ENCODE measurements around the gene CAMTA1.

Gene CAMTA1

DNA sequence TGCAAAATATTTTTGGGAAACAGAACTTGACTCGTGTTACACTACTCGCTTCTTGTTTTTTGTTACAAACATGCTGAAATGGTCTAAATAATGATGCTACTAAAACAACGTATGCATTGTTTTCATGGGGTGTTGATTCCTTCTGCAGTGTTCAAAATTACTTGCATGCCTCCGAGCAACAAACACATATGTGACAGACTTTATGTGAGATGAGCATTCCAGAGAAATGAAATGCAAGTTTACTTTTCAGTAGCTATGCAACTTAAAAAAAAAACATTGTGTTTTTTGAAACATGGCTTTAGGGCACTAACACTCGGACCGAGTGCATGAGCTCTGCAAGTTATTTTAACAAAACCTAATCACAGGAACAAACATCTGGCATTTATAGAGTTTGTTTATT, 84.8 kb downstream of the CAMTA1 start:
- no peak for TF ChIP-seq HDGF (IDR thresholded peaks at IDR 0.05; ENCODE audit: borderline replicate concordance)
- TF ChIP-seq SUZ12 (IDR thresholded peaks at IDR 0.05) = no peak
- no peak for TF ChIP-seq BHLHE40 (IDR thresholded peaks at IDR 0.05; ENCODE audit: borderline replicate concordance)
- TF ChIP-seq SP1 (IDR thresholded peaks at IDR 0.05) = no peak
- no peak for TF ChIP-seq FOXK2 (IDR thresholded peaks at IDR 0.05)
- no peak for TF ChIP-seq LEF1 (IDR thresholded peaks at IDR 0.05; ENCODE audit: borderline replicate concordance)
- no peak for TF ChIP-seq ARNT (IDR thresholded peaks at IDR 0.05)
- no peak for TF ChIP-seq ELF4 (IDR thresholded peaks at IDR 0.05)
- TF ChIP-seq FOXM1 (IDR thresholded peaks at IDR 0.05; ENCODE audit: borderline replicate concordance) = no peak
- no peak for TF ChIP-seq TARDBP (IDR thresholded peaks at IDR 0.05)
- TF ChIP-seq ZNF384 (IDR thresholded peaks at IDR 0.05) = no peak
- no peak for TF ChIP-seq NFRKB (IDR thresholded peaks at IDR 0.05)
- ChIA-PET CTCF (no interaction called here), POLR2A (interaction anchor here (1.0 kb wide), 1 partner anchor 85 kb away, joined by 3 read pairs; the partner anchor contains the start of gene CAMTA1)
- no peak for DNase-seq (ENCODE audit: extremely low spot score)

DNA sequence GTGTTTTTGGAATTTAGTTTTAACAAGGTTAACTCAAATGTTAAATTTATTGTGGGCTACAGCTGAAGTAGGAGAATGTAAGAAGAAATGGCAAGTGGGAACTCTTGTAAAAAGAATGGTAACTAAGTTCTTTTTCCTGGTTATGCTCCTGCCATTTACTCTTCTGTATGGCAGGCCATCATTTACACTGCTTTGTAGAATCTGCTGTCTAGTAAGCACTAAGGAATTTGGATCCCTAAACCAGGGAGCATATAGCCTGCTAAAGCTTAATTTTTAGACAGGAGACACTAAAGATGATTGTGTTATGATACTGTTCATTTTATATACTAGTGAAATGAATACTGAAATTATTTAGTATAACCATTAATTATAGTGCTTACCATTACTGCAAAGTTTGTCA, 85.3 kb downstream of the CAMTA1 start:
- TF ChIP-seq HDGF (IDR thresholded peaks at IDR 0.05; ENCODE audit: borderline replicate concordance) (no peak), CTBP1 (IDR thresholded peaks at IDR 0.05; ENCODE audit: borderline replicate concordance) (no peak), SUZ12 (IDR thresholded peaks at IDR 0.05) (no peak), ARNT (IDR thresholded peaks at IDR 0.05) (no peak), BHLHE40 (IDR thresholded peaks at IDR 0.05; ENCODE audit: borderline replicate concordance) (no peak), FOXA1 (IDR thresholded peaks at IDR 0.05) (no peak), TARDBP (IDR thresholded peaks at IDR 0.05) (no peak), L3MBTL2 (conservative IDR thresholded peaks at IDR 0.05) (no peak), LEF1 (IDR thresholded peaks at IDR 0.05; ENCODE audit: borderline replicate concordance) (no peak), ELF4 (IDR thresholded peaks at IDR 0.05) (no peak), ZNF384 (IDR thresholded peaks at IDR 0.05) (no peak), FOXK2 (IDR thresholded peaks at IDR 0.05) (no peak), FOXM1 (IDR thresholded peaks at IDR 0.05; ENCODE audit: borderline replicate concordance) (no peak), SP1 (IDR thresholded peaks at IDR 0.05) (no peak), NFRKB (IDR thresholded peaks at IDR 0.05) (no peak)
- TF ChIP-seq, protein P1, sequence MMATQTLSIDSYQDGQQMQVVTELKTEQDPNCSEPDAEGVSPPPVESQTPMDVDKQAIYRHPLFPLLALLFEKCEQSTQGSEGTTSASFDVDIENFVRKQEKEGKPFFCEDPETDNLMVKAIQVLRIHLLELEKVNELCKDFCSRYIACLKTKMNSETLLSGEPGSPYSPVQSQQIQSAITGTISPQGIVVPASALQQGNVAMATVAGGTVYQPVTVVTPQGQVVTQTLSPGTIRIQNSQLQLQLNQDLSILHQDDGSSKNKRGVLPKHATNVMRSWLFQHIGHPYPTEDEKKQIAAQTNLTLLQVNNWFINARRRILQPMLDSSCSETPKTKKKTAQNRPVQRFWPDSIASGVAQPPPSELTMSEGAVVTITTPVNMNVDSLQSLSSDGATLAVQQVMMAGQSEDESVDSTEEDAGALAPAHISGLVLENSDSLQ (IDR thresholded peaks at IDR 0.05) = no peak
- CTCF ChIA-PET = no interaction called here

DNA sequence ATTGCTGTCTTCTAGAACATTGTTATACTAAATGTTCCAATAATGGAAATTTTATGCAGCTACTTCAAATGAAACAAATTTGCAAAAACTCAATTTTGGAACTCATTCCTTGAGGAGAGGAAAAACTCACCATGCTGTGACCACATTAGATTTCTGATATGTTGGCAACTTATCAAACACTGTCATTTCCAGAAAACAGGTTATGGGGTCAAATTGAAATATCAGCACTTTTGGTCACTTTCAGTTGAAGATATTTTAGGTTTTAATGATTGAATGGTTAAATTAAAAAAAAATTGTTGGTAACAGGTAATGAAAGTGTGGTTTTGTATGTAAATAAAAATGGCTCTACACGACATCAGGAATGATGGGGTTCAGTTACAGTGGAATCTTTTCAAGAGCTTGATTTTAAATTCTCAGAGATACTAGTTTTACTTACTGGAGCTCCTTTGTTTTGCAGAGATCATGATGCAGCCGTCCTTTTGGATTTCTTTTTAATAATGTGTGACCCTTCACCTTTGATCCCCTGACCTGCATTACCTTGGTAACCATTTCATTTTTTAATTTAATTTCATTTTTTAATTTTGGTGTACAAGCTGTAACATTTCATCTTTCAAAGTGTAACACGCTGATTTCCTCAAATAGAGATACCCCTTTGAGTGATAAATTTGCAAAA, 86.2 kb downstream of the CAMTA1 start:
- POLR2A ChIA-PET = interaction anchor here (1.8 kb wide), 1 partner anchor 87 kb away, joined by 4 read pairs; the partner anchor contains the start of gene CAMTA1

More for the DNA sequence above, 85.3 kb downstream of the CAMTA1 start:
- DNase-seq (ENCODE audit: extremely low spot score) = no peak
- POLR2A ChIA-PET = interaction anchor here (1.0 kb wide), 1 partner anchor 86 kb away, joined by 3 read pairs; the partner anchor contains the start of gene CAMTA1

DNA sequence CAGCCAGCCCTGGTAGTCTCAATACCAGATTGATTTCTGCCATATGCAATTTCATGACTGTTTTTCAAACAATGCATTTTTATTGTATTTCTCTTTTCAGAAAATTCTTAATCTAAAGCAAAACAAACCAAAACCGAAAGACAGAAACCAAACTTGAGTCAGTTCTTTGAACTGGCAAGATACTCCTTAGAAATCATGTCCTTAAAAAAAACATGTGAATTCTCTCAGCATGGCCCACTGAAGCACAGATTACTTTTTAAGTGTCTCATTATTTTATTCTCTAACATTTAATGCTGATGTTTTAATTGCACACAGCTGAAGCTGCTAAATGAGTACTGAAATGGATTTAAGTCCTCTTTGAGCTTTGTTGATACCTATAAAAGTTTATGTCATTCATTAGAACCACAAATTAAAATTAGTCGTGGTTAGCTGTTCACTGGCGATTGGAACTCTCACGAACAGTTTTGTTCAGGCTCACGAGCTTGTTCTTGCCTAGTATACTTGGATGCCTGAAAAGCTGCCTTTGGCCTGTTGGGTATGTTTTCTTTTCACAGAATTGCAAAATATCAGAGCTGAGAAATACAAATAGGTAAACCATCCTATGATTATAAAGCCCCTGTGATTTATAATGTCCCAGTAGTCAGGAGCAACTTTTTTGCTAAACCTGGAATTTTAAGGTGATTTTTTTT, 87.5 kb downstream of the CAMTA1 start:
- no peak for DNase-seq (ENCODE audit: extremely low spot score)
- ChIA-PET CTCF (no interaction called here), POLR2A (interaction anchor here (1.8 kb wide), 1 partner anchor 88 kb away, joined by 4 read pairs; the partner anchor contains the start of gene CAMTA1)
- TF ChIP-seq TARDBP (IDR thresholded peaks at IDR 0.05) (no peak), SP1 (IDR thresholded peaks at IDR 0.05) (no peak), BHLHE40 (IDR thresholded peaks at IDR 0.05; ENCODE audit: borderline replicate concordance) (no peak), ARNT (IDR thresholded peaks at IDR 0.05) (no peak), SUZ12 (IDR thresholded peaks at IDR 0.05) (no peak), ZNF384 (IDR thresholded peaks at IDR 0.05) (no peak), HDGF (IDR thresholded peaks at IDR 0.05; ENCODE audit: borderline replicate concordance) (no peak), FOXK2 (IDR thresholded peaks at IDR 0.05) (no peak), ELF4 (IDR thresholded peaks at IDR 0.05) (no peak), NFRKB (IDR thresholded peaks at IDR 0.05) (no peak), FOXM1 (IDR thresholded peaks at IDR 0.05; ENCODE audit: borderline replicate concordance) (no peak), LEF1 (IDR thresholded peaks at IDR 0.05; ENCODE audit: borderline replicate concordance) (no peak), FOXA1 (IDR thresholded peaks at IDR 0.05) (no peak), L3MBTL2 (conservative IDR thresholded peaks at IDR 0.05) (no peak), CTBP1 (IDR thresholded peaks at IDR 0.05; ENCODE audit: borderline replicate concordance) (no peak)

More for the DNA sequence above, 86.2 kb downstream of the CAMTA1 start:
- no peak for DNase-seq (ENCODE audit: extremely low spot score)
- TF ChIP-seq ZNF384 (IDR thresholded peaks at IDR 0.05) (no peak), ELF4 (IDR thresholded peaks at IDR 0.05) (no peak), CTBP1 (IDR thresholded peaks at IDR 0.05; ENCODE audit: borderline replicate concordance) (no peak), SUZ12 (IDR thresholded peaks at IDR 0.05) (no peak), NFRKB (IDR thresholded peaks at IDR 0.05) (no peak), ARNT (IDR thresholded peaks at IDR 0.05) (no peak), LEF1 (IDR thresholded peaks at IDR 0.05; ENCODE audit: borderline replicate concordance) (no peak), FOXK2 (IDR thresholded peaks at IDR 0.05) (no peak), TARDBP (IDR thresholded peaks at IDR 0.05) (no peak), FOXA1 (IDR thresholded peaks at IDR 0.05) (no peak), HDGF (IDR thresholded peaks at IDR 0.05; ENCODE audit: borderline replicate concordance) (no peak), SP1 (IDR thresholded peaks at IDR 0.05) (no peak), BHLHE40 (IDR thresholded peaks at IDR 0.05; ENCODE audit: borderline replicate concordance) (no peak), L3MBTL2 (conservative IDR thresholded peaks at IDR 0.05) (no peak), FOXM1 (IDR thresholded peaks at IDR 0.05; ENCODE audit: borderline replicate concordance) (no peak)
- TF ChIP-seq, protein P1 (IDR thresholded peaks at IDR 0.05) = no peak
- CTCF ChIA-PET = interaction anchor here (0.6 kb wide), 1 partner anchor 845 kb away, joined by 3 read pairs; no protein-coding TSS in a partner anchor

DNA sequence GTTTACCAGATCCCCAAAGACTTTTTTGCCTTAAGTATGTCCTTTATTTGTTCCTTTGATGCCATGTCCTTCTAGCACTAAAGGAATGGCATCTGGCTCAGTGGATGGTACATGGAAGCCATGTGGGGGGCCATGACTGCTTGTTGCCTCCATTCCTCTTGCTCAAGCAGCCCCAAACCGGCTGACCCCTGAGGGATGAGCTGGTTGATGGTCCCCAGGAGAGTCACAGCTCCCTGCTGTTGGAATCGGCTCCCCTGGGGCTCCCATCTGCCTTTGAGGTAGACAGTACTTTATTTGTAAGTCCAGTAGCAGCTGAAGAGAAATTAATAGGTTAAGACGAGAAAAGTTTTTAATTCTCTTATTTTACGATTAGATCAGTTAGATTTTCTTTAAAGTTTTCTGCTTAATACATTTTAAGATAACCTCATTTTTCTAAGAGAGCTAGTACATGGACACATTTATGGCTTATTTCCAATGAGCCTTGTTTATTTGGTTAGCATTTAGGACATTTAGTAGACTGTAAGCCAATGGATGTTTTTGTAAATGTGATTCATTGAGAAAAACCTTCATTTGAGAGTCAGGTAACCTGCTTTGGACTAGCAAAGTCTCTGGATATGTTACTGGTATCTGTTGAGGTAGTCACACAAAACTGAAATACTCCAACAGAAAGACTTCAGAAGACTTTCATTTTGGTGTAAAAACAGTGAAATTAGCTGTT, 88.2 kb downstream of the CAMTA1 start:
- DNase-seq (ENCODE audit: extremely low spot score) = no peak
- POLR2A ChIA-PET = interaction anchor here (1.1 to 1.3 kb wide), 2 partner anchors 14 to 37 kb away, joined by 3 read pairs; no protein-coding TSS in a partner anchor
- CTCF ChIA-PET = no interaction called here
- no peak for TF ChIP-seq L3MBTL2 (conservative IDR thresholded peaks at IDR 0.05)
- no peak for TF ChIP-seq SUZ12 (IDR thresholded peaks at IDR 0.05)
- TF ChIP-seq FOXA1 (IDR thresholded peaks at IDR 0.05) = no peak
- no peak for TF ChIP-seq FOXK2 (IDR thresholded peaks at IDR 0.05)
- TF ChIP-seq FOXM1 (IDR thresholded peaks at IDR 0.05; ENCODE audit: borderline replicate concordance) = no peak
- no peak for TF ChIP-seq ARNT (IDR thresholded peaks at IDR 0.05)
- no peak for TF ChIP-seq NFRKB (IDR thresholded peaks at IDR 0.05)
- no peak for TF ChIP-seq BHLHE40 (IDR thresholded peaks at IDR 0.05; ENCODE audit: borderline replicate concordance)
- TF ChIP-seq ELF4 (IDR thresholded peaks at IDR 0.05) = no peak
- TF ChIP-seq LEF1 (IDR thresholded peaks at IDR 0.05; ENCODE audit: borderline replicate concordance) = no peak
- TF ChIP-seq CTBP1 (IDR thresholded peaks at IDR 0.05; ENCODE audit: borderline replicate concordance) = no peak
